Measurements from ENCODE around the gene RALGAPA2.

- TF ChIP-seq CTCF (IDR thresholded peaks at IDR 0.05; ENCODE audit: low read depth, low read length), result no peak
- no peak for TF ChIP-seq EZH2phosphoT487 (IDR thresholded peaks at IDR 0.05; ENCODE audit: low read depth)
Observed at GRCh38 chr20:20731000-20731944, 18.8 kb upstream of the RALGAPA2 start.

All from OCI-LY3 (cell line).